ENCODE results near the gene GMIP. TPM values are rescaled to one million over a fixed set of nuclear protein-coding genes. Genes with fewer than 3 reads are reported as not detected.

Gene GMIP
- total and polyA plus RNA-seq, 2 of the 4 experiments (the other 2 are of a cell fraction), result 4.1 to 11.0 TPM

DNA sequence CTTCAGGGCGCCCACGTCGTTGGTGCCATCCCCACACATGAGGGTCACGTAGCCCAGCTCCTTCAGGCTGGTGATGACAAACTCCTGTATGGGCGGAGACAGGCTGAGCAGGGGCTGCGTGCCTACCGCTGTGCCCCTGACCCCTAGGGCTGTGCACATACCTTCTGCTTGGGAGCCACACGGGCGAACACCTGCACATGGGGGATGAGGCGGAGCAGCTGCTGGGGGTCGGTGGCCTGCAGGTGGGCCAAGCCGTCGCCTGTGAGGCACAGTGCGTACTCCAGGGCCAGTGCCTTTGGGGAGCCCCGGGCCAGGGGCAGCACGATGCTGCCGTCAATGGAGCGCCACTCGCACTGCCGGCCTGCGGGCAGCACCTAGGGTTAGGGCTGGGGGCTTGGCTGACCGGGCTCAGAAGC, 6.1 kb upstream of the GMIP start:
- intact Hi-C loops (cut with micrococcal nuclease), result no loop called here
- peaks cover 75% of the 10 kb centered on the region for H3K36me3 ChIP-seq (ENCODE audit: control insufficient read depth, insufficient read depth, low read length)

More for the DNA sequence above, 6.1 kb upstream of the GMIP start:
- BruUV-seq (replicated peaks), result no TSS peak
- Histone ChIP-seq H3K9ac (ENCODE audit: low read depth, low read length) (no peak overlapping the region), H4K5ac (ENCODE audit: low read depth, low read length) (no peak overlapping the region), H3K79me1 (ENCODE audit: low read depth in 1 of 2, low read length in 2 of 2) (peaks cover 0 to 3% of the 10 kb centered on the region in 2 experiments; a peak in 1 of 4 replicates), H2BK120ac (ENCODE audit: low read depth, low read length) (no peak overlapping the region), H2AK5ac (ENCODE audit: low read depth, low read length) (no peak overlapping the region), H3K14ac (replicated peaks; ENCODE audit: low read depth, low read length) (no peak overlapping the region), H2AFZ (replicated peaks; ENCODE audit: low read length, poor library complexity) (no peak overlapping the region), H2AK9ac (replicated peaks; ENCODE audit: low read depth, low read length, poor library complexity) (no peak overlapping the region), H3K4me2 (ENCODE audit: low read depth, low read length) (no peak overlapping the region), H3K18ac (ENCODE audit: low read depth, low read length) (no peak overlapping the region), H2BK5ac (ENCODE audit: low read depth, low read length, poor library complexity, severe bottlenecking) (no peak overlapping the region), H3K4ac (ENCODE audit: low read depth, low read length) (no peak overlapping the region), H3K56ac (ENCODE audit: extremely low read depth, insufficient read depth, low read length) (no peak overlapping the region), H3K23ac (ENCODE audit: low read depth, low read length) (no peak overlapping the region), H3K4me3 (ENCODE audit: insufficient read depth, low read depth, low read length) (no peak overlapping the region), H4K91ac (ENCODE audit: insufficient read depth, low read depth, low read length) (no peak overlapping the region), H3K4me1 (ENCODE audit: control insufficient read depth, insufficient read depth, low read length) (no peaks in the 10 kb centered on the region), H3K9me1 (ENCODE audit: insufficient read depth, low read length) (no peaks in the 10 kb centered on the region; the same call in 1 of the 2 replicates), H2BK20ac (ENCODE audit: low read depth, low read length) (no peak overlapping the region), H2BK15ac (ENCODE audit: low read depth, low read length) (no peak overlapping the region), H4K8ac (ENCODE audit: low read depth in 2 of 2, low read length in 2 of 2) (no peak overlapping the region), H3K27me3 (ENCODE audit: control insufficient read depth, insufficient read depth, low read length) (no peaks in the 10 kb centered on the region), H3K9me3 (ENCODE audit: control insufficient read depth, insufficient read depth, low read length) (no peaks in the 10 kb centered on the region), H4K20me1 (ENCODE audit: insufficient read depth, low read length) (no peaks in the 10 kb centered on the region), H3K27ac (ENCODE audit: insufficient read depth, low read length) (no peak overlapping the region)
- ChIA-PET POLR2A (ENCODE audit: unreplicated experiment) (interaction anchor here (0.5 kb wide), 1 partner anchor 109 kb away, joined by 3 read pairs; no protein-coding TSS in a partner anchor), CTCF (no interaction called here)
- TF ChIP-seq RFX5 (IDR thresholded peaks at IDR 0.05; ENCODE audit: low read depth, low read length) (no peak), CHD1 (IDR thresholded peaks at IDR 0.05; ENCODE audit: low read depth, low read length) (no peak), MAZ (IDR thresholded peaks at IDR 0.05; ENCODE audit: borderline replicate concordance, low read depth, low read length) (no peak), CEBPB (IDR thresholded peaks at IDR 0.05; ENCODE audit: low read depth, low read length) (no peak), FOS (IDR thresholded peaks at IDR 0.05; ENCODE audit: low read depth, low read length) (no peak), BHLHE40 (IDR thresholded peaks at IDR 0.05; ENCODE audit: low read depth, low read length) (no peak), POLR2A (IDR thresholded peaks at IDR 0.05; ENCODE audit: low read depth, low read length) (no peak), NFE2L2 (IDR thresholded peaks at IDR 0.05; ENCODE audit: low read depth, low read length) (no peak), MXI1 (IDR thresholded peaks at IDR 0.05; ENCODE audit: borderline replicate concordance, low read depth, low read length) (no peak), RAD21 (IDR thresholded peaks at IDR 0.05; ENCODE audit: low read length) (no peak), SMC3 (IDR thresholded peaks at IDR 0.05; ENCODE audit: low read depth, low read length) (no peak), RCOR1 (IDR thresholded peaks at IDR 0.05; ENCODE audit: insufficient replicate concordance, low read length) (no peak), MAFK (IDR thresholded peaks at IDR 0.05; ENCODE audit: low read depth, low read length) (no peak)
- TF ChIP-seq, protein P1, sequence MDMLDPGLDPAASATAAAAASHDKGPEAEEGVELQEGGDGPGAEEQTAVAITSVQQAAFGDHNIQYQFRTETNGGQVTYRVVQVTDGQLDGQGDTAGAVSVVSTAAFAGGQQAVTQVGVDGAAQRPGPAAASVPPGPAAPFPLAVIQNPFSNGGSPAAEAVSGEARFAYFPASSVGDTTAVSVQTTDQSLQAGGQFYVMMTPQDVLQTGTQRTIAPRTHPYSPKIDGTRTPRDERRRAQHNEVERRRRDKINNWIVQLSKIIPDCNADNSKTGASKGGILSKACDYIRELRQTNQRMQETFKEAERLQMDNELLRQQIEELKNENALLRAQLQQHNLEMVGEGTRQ (IDR thresholded peaks at IDR 0.05; ENCODE audit: low read depth, low read length), result no peak
- TF ChIP-seq, protein P2, sequence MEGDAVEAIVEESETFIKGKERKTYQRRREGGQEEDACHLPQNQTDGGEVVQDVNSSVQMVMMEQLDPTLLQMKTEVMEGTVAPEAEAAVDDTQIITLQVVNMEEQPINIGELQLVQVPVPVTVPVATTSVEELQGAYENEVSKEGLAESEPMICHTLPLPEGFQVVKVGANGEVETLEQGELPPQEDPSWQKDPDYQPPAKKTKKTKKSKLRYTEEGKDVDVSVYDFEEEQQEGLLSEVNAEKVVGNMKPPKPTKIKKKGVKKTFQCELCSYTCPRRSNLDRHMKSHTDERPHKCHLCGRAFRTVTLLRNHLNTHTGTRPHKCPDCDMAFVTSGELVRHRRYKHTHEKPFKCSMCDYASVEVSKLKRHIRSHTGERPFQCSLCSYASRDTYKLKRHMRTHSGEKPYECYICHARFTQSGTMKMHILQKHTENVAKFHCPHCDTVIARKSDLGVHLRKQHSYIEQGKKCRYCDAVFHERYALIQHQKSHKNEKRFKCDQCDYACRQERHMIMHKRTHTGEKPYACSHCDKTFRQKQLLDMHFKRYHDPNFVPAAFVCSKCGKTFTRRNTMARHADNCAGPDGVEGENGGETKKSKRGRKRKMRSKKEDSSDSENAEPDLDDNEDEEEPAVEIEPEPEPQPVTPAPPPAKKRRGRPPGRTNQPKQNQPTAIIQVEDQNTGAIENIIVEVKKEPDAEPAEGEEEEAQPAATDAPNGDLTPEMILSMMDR (conservative IDR thresholded peaks at IDR 0.05; ENCODE audit: low read depth, low read length), result no peak
- TF ChIP-seq, protein P3, sequence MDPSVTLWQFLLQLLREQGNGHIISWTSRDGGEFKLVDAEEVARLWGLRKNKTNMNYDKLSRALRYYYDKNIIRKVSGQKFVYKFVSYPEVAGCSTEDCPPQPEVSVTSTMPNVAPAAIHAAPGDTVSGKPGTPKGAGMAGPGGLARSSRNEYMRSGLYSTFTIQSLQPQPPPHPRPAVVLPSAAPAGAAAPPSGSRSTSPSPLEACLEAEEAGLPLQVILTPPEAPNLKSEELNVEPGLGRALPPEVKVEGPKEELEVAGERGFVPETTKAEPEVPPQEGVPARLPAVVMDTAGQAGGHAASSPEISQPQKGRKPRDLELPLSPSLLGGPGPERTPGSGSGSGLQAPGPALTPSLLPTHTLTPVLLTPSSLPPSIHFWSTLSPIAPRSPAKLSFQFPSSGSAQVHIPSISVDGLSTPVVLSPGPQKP (IDR thresholded peaks at IDR 0.05; ENCODE audit: borderline replicate concordance, low read depth, low read length), result no peak
- ATAC-seq (ENCODE audit: low read depth), result no peak
- no peak for DNase-seq
- in situ Hi-C loops (cut with MboI; ENCODE audit: low sequenced_read_pairs) (loop anchor here (25.0 kb wide), 1 partner anchor 262 kb away; no protein-coding TSS in a partner anchor), dilution Hi-C loops (cut with HindIII; ENCODE audit: low sequenced_read_pairs, unreplicated experiment) (no loop called here)
- 99% methylated on average over 16 of the region's 22 CpGs; no CpG with 5 or more reads in 1 of the 2 experiments for WGBS, 2 experiments (ENCODE audit: extremely low coverage in 2 of 2, insufficient read length in 1 of 2)
